ENCODE measurements around the gene JOSD2. TPM values are rescaled to one million over a fixed set of nuclear protein-coding genes. Genes with fewer than 3 reads are reported as not detected.

Gene JOSD2
- total RNA-seq, 1 donor from 2014 or later, result 34.7 TPM

GRCh38 chr19:50556282-50557008 is 45.5 kb upstream of the JOSD2 start:
- peak overlapping the region; percentile 39 for H3K4me3 ChIP-seq
- ATAC-seq (peak; percentile 76), DNase-seq (peak; percentile 87)
- peak; percentile 69 for TF ChIP-seq CTCF (IDR thresholded peaks at IDR 0.05)
- no peaks in the 10 kb centered on the region for H3K9me3 ChIP-seq
- H3K36me3 ChIP-seq, result no peaks in the 10 kb centered on the region
- H3K27ac ChIP-seq, result no peak overlapping the region
- peaks cover 6% of the 10 kb centered on the region for H3K4me1 ChIP-seq
- H3K27me3 ChIP-seq, result peaks cover 38% of the 10 kb centered on the region
- intact Hi-C loops (cut with DNase I), result no loop called here

GRCh38 chr19:50555450-50556281 is 44.7 kb upstream of the JOSD2 start:
- intact Hi-C loops (cut with DNase I), result no loop called here
- TF ChIP-seq CTCF (IDR thresholded peaks at IDR 0.05), result no peak
- no peak for DNase-seq
- Histone ChIP-seq H3K27ac (no peak overlapping the region), H3K4me3 (peak overlapping the region; percentile 39), H3K27me3 (peaks cover 38% of the 10 kb centered on the region), H3K9me3 (no peaks in the 10 kb centered on the region), H3K36me3 (no peaks in the 10 kb centered on the region), H3K4me1 (peaks cover 6% of the 10 kb centered on the region)
- no peak for ATAC-seq

GRCh38 chr19:50555033-50555432 is 44.0 kb upstream of the JOSD2 start:
- Histone ChIP-seq H3K4me3 (no peak overlapping the region), H3K4me1 (peaks cover 6% of the 10 kb centered on the region), H3K9me3 (no peaks in the 10 kb centered on the region), H3K27ac (no peak overlapping the region), H3K27me3 (peaks cover 38% of the 10 kb centered on the region), H3K36me3 (no peaks in the 10 kb centered on the region)
- ATAC-seq (no peak), DNase-seq (no peak)
- intact Hi-C loops (cut with DNase I), result no loop called here
- no peak for TF ChIP-seq CTCF (IDR thresholded peaks at IDR 0.05)

- H3K27me3 ChIP-seq, result peaks cover 38% of the 10 kb centered on the region
- intact Hi-C loops (cut with DNase I), result no loop called here
- peaks cover 6% of the 10 kb centered on the region for H3K4me1 ChIP-seq
- no peak overlapping the region for H3K27ac ChIP-seq
- no peak overlapping the region for H3K4me3 ChIP-seq
- no peak for DNase-seq
- no peak for TF ChIP-seq CTCF (IDR thresholded peaks at IDR 0.05)
- no peaks in the 10 kb centered on the region for H3K9me3 ChIP-seq
- no peak for ATAC-seq
- no peaks in the 10 kb centered on the region for H3K36me3 ChIP-seq
Observed at GRCh38 chr19:50554212-50554611, 43.2 kb upstream of the JOSD2 start.

GRCh38 chr19:50553134-50553703 is 42.2 kb upstream of the JOSD2 start:
- peaks cover 6% of the 10 kb centered on the region for H3K4me1 ChIP-seq
- DNase-seq (no peak), ATAC-seq (no peak)
- TF ChIP-seq CTCF (IDR thresholded peaks at IDR 0.05), result no peak
- no peaks in the 10 kb centered on the region for H3K9me3 ChIP-seq
- H3K36me3 ChIP-seq, result no peaks in the 10 kb centered on the region
- H3K27me3 ChIP-seq, result peaks cover 46% of the 10 kb centered on the region
- no peak overlapping the region for H3K4me3 ChIP-seq
- intact Hi-C loops (cut with DNase I), result no loop called here
- H3K27ac ChIP-seq, result no peak overlapping the region
